Transverse colon (tissue), 4 donors: ENCODE data around the gene NRF1.

Source experiments
- EP300 ChIP-seq: sonication (generic); formaldehyde crosslinking; IDR thresholded peaks from one replicate; pipeline ENCODE4 v1.6.1; 2017; ENCODE audit warnings: antibody characterized with exemption, low read depth
- POLR2A ChIP-seq: fragments of 450-650 bp; IDR thresholded peaks from one replicate; pipeline ENCODE4 v1.6.1; 2016; ENCODE audit warnings: antibody characterized with exemption, mild to moderate bottlenecking, moderate library complexity
- POLR2AphosphoS5 ChIP-seq, 3 donors: sonication (generic); formaldehyde crosslinking; IDR thresholded peaks; one replicate each; pipeline ENCODE4 v1.6.1; 2016; ENCODE audit warnings: antibody characterized with exemption in 3 of 3
- TF ChIP-seq, protein P1 (sequence below), 5 experiments: fragments of 200-600 bp in 3 of 5; fragments of 450-650 bp in 2 of 5; sonication (generic) in 3 of 5; IDR thresholded peaks; 1 replicate in 2 of 5; 2 replicates in 3 of 5; pipeline ENCODE4 v1.5.1; 2016 to 2017; ENCODE audit warnings: antibody characterized with exemption in 5 of 5, inconsistent platforms in 3 of 5, mild to moderate bottlenecking in 2 of 5, moderate library complexity in 1 of 5

- TF ChIP-seq, protein P1, sequence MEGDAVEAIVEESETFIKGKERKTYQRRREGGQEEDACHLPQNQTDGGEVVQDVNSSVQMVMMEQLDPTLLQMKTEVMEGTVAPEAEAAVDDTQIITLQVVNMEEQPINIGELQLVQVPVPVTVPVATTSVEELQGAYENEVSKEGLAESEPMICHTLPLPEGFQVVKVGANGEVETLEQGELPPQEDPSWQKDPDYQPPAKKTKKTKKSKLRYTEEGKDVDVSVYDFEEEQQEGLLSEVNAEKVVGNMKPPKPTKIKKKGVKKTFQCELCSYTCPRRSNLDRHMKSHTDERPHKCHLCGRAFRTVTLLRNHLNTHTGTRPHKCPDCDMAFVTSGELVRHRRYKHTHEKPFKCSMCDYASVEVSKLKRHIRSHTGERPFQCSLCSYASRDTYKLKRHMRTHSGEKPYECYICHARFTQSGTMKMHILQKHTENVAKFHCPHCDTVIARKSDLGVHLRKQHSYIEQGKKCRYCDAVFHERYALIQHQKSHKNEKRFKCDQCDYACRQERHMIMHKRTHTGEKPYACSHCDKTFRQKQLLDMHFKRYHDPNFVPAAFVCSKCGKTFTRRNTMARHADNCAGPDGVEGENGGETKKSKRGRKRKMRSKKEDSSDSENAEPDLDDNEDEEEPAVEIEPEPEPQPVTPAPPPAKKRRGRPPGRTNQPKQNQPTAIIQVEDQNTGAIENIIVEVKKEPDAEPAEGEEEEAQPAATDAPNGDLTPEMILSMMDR (IDR thresholded peaks at IDR 0.05) = no peak
- TF ChIP-seq POLR2A (no peak), POLR2AphosphoS5 (IDR thresholded peaks at IDR 0.05) (no peak), EP300 (no peak)
Observed at GRCh38 chr7:129671266-129671665, 59.7 kb downstream of the NRF1 start.
